Cardiac muscle cell (in vitro differentiated cells and primary cell): ENCODE data around the gene RALGAPB. TPM values are rescaled to one million over a fixed set of nuclear protein-coding genes. Genes with fewer than 3 reads are reported as not detected.
A peak's percentile ranks its signal among the peaks of the same experiment; 100 is the strongest.

Experiments used
- DNase-seq, 2 donors: peaks; one replicate each; pipeline versions ENCODE4 v3.0.0 to v3.0.0-alpha.2; 2010 to 2017; ENCODE audit warnings: low read depth in 1 of 2, low spot score in 1 of 2
- H3K27ac ChIP-seq: fragments of 200-600 bp; sonication (generic); 2 replicates; pipeline ENCODE4 v1.5.1; 2016
- H3K27me3 ChIP-seq: fragments of 200-600 bp; sonication (generic); 2 replicates; pipeline ENCODE4 v1.6.0; 2016; ENCODE audit warnings: control low read depth
- H3K36me3 ChIP-seq: fragments of 200-600 bp; sonication (generic); 2 replicates; pipeline ENCODE4 v1.5.1; 2016; ENCODE audit warnings: control low read depth
- H3K4me1 ChIP-seq: fragments of 200-600 bp; sonication (generic); 2 replicates; pipeline ENCODE4 v1.8.1; 2017; ENCODE audit warnings: low read depth, mild to moderate bottlenecking, mixed run types
- H3K4me3 ChIP-seq: fragments of 200-600 bp; sonication (generic); 2 replicates; pipeline ENCODE4 v1.5.1; 2016; ENCODE audit warnings: mild to moderate bottlenecking
- H3K9me3 ChIP-seq: fragments of 200-600 bp; sonication (generic); 2 replicates; pipeline ENCODE4 v1.5.1; 2017; ENCODE audit warnings: low read depth, mild to moderate bottlenecking, control low read depth
- CTCF ChIP-seq: IDR thresholded peaks from 2 replicates; pipeline ENCODE4 v1.5.1; 2012; ENCODE audit warnings: low read depth, mild to moderate bottlenecking, low read length
- polyA plus RNA-seq: library from polyadenylated mRNA; unstranded; fragments of >200 nt; fragmentation: Nextera tagmentation; extraction: Ambion mirVana; gene quantifications from 2 replicates; pipeline ENCODE4 v1.2.1, GENCODE V29; 2016
- total RNA-seq: library from RNA; depleted of rRNA; stranded (reverse); fragments of >200 nt; gene quantifications from 2 replicates; pipeline ENCODE4 v1.2.3, GENCODE V29; 2016

The RALGAPB gene
- total and polyA plus RNA-seq, 2 experiments from 2014 or later, result 10.3 to 20.3 TPM

- H3K9me3 ChIP-seq, result no peaks in the 10 kb centered on the region
- H3K27ac ChIP-seq, result no peak overlapping the region
- TF ChIP-seq CTCF, result no peak
- peaks cover 11% of the 10 kb centered on the region for H3K36me3 ChIP-seq
- H3K4me1 ChIP-seq, result peaks cover 9% of the 10 kb centered on the region
- DNase-seq, result no peak
- H3K27me3 ChIP-seq, result no peaks in the 10 kb centered on the region
- no peak overlapping the region for H3K4me3 ChIP-seq
These were observed 27.3 kb upstream of the RALGAPB start for GRCh38 chr20:38445381-38445796.

GRCh38 chr20:38445901-38446425, 26.7 kb upstream of the RALGAPB start:
- no peak for TF ChIP-seq CTCF
- H3K36me3 ChIP-seq, result peaks cover 12% of the 10 kb centered on the region
- no peaks in the 10 kb centered on the region for H3K9me3 ChIP-seq
- H3K27ac ChIP-seq, result no peak overlapping the region
- H3K4me3 ChIP-seq, result peak overlapping the region; percentile 93
- DNase-seq, result no peak
- H3K27me3 ChIP-seq, result no peaks in the 10 kb centered on the region
- H3K4me1 ChIP-seq, result peaks cover 9% of the 10 kb centered on the region

GRCh38 chr20:38446441-38447209, 26.0 kb upstream of the RALGAPB start:
- peak; percentile 88 for TF ChIP-seq CTCF
- Histone ChIP-seq H3K9me3 (no peaks in the 10 kb centered on the region), H3K27ac (peak overlapping the region; percentile 73), H3K36me3 (peaks cover 12% of the 10 kb centered on the region), H3K27me3 (no peaks in the 10 kb centered on the region), H3K4me3 (peak overlapping the region; percentile 93), H3K4me1 (peaks cover 9% of the 10 kb centered on the region)
- peak; percentile 94 to 97 for DNase-seq

- no peaks in the 10 kb centered on the region for H3K27me3 ChIP-seq
- H3K4me1 ChIP-seq, result peaks cover 9% of the 10 kb centered on the region
- no peak overlapping the region for H3K27ac ChIP-seq
- H3K36me3 ChIP-seq, result peaks cover 12% of the 10 kb centered on the region
- H3K9me3 ChIP-seq, result no peaks in the 10 kb centered on the region
- TF ChIP-seq CTCF, result no peak
- H3K4me3 ChIP-seq, result peak overlapping the region; percentile 93
- no peak for DNase-seq
These were observed 25.4 kb upstream of the RALGAPB start for GRCh38 chr20:38447251-38447661.

- no peak for DNase-seq
- Histone ChIP-seq H3K4me1 (peaks cover 9% of the 10 kb centered on the region), H3K27me3 (no peaks in the 10 kb centered on the region), H3K27ac (no peak overlapping the region), H3K36me3 (peaks cover 12% of the 10 kb centered on the region), H3K4me3 (no peak overlapping the region), H3K9me3 (no peaks in the 10 kb centered on the region)
- no peak for TF ChIP-seq CTCF
These were observed 24.5 kb upstream of the RALGAPB start for GRCh38 chr20:38447931-38448675.
